ENCODE measurements around the gene CNOT6. TPM values are rescaled to one million over a fixed set of nuclear protein-coding genes. Genes with fewer than 3 reads are reported as not detected.

Gene CNOT6
- total RNA-seq, 3 donors from 2014 or later: 9.8 to 26.2 (median 19.0) TPM

GRCh38 chr5:180575571-180575970, 81.4 kb downstream of the CNOT6 start:
- TF ChIP-seq POLR2A (IDR thresholded peaks at IDR 0.05) (no peak), POLR2AphosphoS5 (IDR thresholded peaks at IDR 0.05) (no peak)
- TF ChIP-seq, protein P1, sequence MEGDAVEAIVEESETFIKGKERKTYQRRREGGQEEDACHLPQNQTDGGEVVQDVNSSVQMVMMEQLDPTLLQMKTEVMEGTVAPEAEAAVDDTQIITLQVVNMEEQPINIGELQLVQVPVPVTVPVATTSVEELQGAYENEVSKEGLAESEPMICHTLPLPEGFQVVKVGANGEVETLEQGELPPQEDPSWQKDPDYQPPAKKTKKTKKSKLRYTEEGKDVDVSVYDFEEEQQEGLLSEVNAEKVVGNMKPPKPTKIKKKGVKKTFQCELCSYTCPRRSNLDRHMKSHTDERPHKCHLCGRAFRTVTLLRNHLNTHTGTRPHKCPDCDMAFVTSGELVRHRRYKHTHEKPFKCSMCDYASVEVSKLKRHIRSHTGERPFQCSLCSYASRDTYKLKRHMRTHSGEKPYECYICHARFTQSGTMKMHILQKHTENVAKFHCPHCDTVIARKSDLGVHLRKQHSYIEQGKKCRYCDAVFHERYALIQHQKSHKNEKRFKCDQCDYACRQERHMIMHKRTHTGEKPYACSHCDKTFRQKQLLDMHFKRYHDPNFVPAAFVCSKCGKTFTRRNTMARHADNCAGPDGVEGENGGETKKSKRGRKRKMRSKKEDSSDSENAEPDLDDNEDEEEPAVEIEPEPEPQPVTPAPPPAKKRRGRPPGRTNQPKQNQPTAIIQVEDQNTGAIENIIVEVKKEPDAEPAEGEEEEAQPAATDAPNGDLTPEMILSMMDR (IDR thresholded peaks at IDR 0.05): no peak
- DNase-seq (ENCODE audit: low spot score in 2 of 2): no peak
- intact Hi-C loops (cut with DNase I; ENCODE audit: low total_unique reads): loop anchor here (2.0 kb wide), 1 partner anchor 51 kb away; no protein-coding TSS in a partner anchor
- Histone ChIP-seq H3K9me3 (no peaks in the 10 kb centered on the region), H3K27ac (no peak overlapping the region), H3K4me3 (no peak overlapping the region), H3K36me3 (peaks cover 8% of the 10 kb centered on the region), H3K4me1 (no peaks in the 10 kb centered on the region), H3K27me3 (no peaks in the 10 kb centered on the region)

DNA sequence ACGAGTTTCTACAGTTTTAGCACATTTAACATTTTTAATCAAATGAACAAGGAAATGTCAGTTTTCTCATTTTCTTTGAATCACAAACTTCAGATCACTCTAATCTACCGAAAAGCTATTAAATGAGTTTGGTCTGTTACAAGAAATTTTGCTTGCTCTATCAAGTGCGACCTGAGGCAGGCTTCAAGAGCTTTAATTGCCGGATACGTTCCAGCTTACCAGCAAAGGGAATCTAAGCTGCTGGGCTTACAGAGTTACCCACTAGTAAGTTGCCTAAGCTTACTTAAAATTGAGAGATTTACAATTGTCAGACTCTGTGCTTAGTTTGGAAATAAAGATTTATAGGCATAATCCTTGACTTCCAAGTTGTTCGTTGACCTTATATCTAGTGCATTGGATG, 86.5 kb downstream of the CNOT6 start:
- no peak for TF ChIP-seq POLR2AphosphoS5 (IDR thresholded peaks at IDR 0.05)
- TF ChIP-seq, protein P1 (IDR thresholded peaks at IDR 0.05): no peak
- no peak for TF ChIP-seq POLR2A (IDR thresholded peaks at IDR 0.05)
- H3K27ac ChIP-seq: no peak overlapping the region
- H3K4me3 ChIP-seq: no peak overlapping the region
- no peaks in the 10 kb centered on the region for H3K36me3 ChIP-seq
- intact Hi-C loops (cut with DNase I; ENCODE audit: low total_unique reads): no loop called here
- H3K4me1 ChIP-seq: no peaks in the 10 kb centered on the region
- DNase-seq (ENCODE audit: low spot score in 2 of 2): no peak
- H3K9me3 ChIP-seq: no peaks in the 10 kb centered on the region
- no peaks in the 10 kb centered on the region for H3K27me3 ChIP-seq

DNA sequence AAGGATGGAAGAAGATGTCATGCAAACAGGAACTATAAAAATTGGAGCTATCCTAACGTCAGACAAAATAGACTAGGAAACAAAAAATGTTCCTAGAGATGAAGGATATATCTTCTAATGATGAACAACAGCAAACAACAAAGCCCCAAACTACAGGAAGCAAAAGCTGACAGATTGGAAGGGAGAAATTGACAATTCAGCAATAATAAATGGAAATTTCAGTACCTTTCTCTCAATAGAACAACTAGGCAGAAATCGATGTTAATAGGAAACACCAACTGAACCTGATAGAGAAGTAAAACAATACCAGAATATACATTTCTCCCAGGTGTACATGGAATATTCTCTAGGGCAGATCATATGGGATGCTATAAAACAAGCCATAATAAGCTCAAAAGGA, 89.6 kb downstream of the CNOT6 start:
- intact Hi-C loops (cut with DNase I; ENCODE audit: low total_unique reads): no loop called here
- Histone ChIP-seq H3K27me3 (no peaks in the 10 kb centered on the region), H3K4me3 (no peak overlapping the region)

DNA sequence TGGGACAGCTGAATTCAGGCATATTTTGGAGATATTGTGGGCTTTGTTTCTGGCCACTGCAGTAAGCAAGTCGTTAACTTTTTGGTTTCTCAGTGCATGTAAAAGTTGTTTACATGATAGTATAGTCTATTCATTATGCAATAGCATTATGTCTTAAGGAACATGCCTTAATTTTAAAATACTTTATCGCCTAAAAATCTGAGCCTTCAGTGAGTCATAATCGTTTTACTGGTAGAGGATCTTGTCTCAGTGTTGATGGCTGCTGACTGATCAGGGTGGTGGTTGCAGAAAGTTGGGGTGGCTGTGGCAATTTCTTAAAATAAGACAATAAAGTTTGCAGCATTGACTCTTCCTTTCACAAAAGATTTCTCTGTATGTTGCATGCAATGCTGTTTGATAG, 92.0 kb downstream of the CNOT6 start:
- DNase-seq (ENCODE audit: low spot score in 2 of 2): no peak
- Histone ChIP-seq H3K27me3 (peaks cover 0 to 16% of the 10 kb centered on the region in 2 donors), H3K4me1 (peaks cover 0 to 5% of the 10 kb centered on the region in 2 donors), H3K4me3 (no peak overlapping the region), H3K36me3 (no peaks in the 10 kb centered on the region), H3K27ac (no peak overlapping the region), H3K9me3 (no peaks in the 10 kb centered on the region)
- no peak for TF ChIP-seq POLR2AphosphoS5 (IDR thresholded peaks at IDR 0.05)
- TF ChIP-seq, protein P1 (IDR thresholded peaks at IDR 0.05): no peak
- TF ChIP-seq POLR2A (IDR thresholded peaks at IDR 0.05): no peak
- intact Hi-C loops (cut with DNase I; ENCODE audit: low total_unique reads): no loop called here

More for the DNA sequence above, 89.6 kb downstream of the CNOT6 start:
- DNase-seq (ENCODE audit: low spot score in 2 of 2): no peak
- Histone ChIP-seq H3K4me1 (no peaks in the 10 kb centered on the region), H3K36me3 (no peaks in the 10 kb centered on the region), H3K27ac (no peak overlapping the region), H3K9me3 (no peaks in the 10 kb centered on the region)
- TF ChIP-seq POLR2AphosphoS5 (IDR thresholded peaks at IDR 0.05) (no peak), POLR2A (IDR thresholded peaks at IDR 0.05) (no peak)
- TF ChIP-seq, protein P1 (IDR thresholded peaks at IDR 0.05): no peak

- no peaks in the 10 kb centered on the region for H3K9me3 ChIP-seq
- H3K4me1 ChIP-seq: peaks cover 0 to 7% of the 10 kb centered on the region in 2 donors
- H3K36me3 ChIP-seq: no peaks in the 10 kb centered on the region
- H3K4me3 ChIP-seq: no peak overlapping the region
- H3K27me3 ChIP-seq: peaks cover 0 to 20% of the 10 kb centered on the region in 2 donors
- no peak overlapping the region for H3K27ac ChIP-seq
- no peak for DNase-seq (ENCODE audit: low spot score in 2 of 2)
- TF ChIP-seq, protein P1 (IDR thresholded peaks at IDR 0.05): no peak
- TF ChIP-seq POLR2AphosphoS5 (IDR thresholded peaks at IDR 0.05): no peak
- TF ChIP-seq POLR2A (IDR thresholded peaks at IDR 0.05): no peak
- intact Hi-C loops (cut with DNase I; ENCODE audit: low total_unique reads): no loop called here
Measured at GRCh38 chr5:180586870-180587269, 92.7 kb downstream of the CNOT6 start.
